Hepatocyte (in vitro differentiated cells): ENCODE data around the gene C20orf144. TPM values are rescaled to one million over a fixed set of nuclear protein-coding genes. Genes with fewer than 3 reads are reported as not detected.
A peak's percentile ranks its signal among the peaks of the same experiment; 100 is the strongest.

Source experiments
- DNase-seq: peaks from one replicate; pipeline ENCODE4 v3.0.0-alpha.2; 2016; ENCODE audit warnings: low spot score
- H2AFZ ChIP-seq: fragments of 200-600 bp; sonication (generic); 2 replicates; pipeline ENCODE4 v1.6.0; 2016; ENCODE audit warnings: antibody characterized with exemption, mild to moderate bottlenecking
- H3K27ac ChIP-seq: fragments of 200-600 bp; sonication (generic); 2 replicates; pipeline ENCODE4 v1.5.1; 2016; ENCODE audit warnings: mild to moderate bottlenecking
- H3K27me3 ChIP-seq: fragments of 200-600 bp; sonication (generic); 2 replicates; pipeline ENCODE4 v1.6.1; 2016
- H3K36me3 ChIP-seq: fragments of 200-600 bp; sonication (generic); replicated peaks from 2 replicates; pipeline ENCODE4 v1.5.1; 2016; ENCODE audit warnings: low read depth; ENCODE audit not compliant: insufficient read depth
- H3K4me1 ChIP-seq: fragments of 200-600 bp; sonication (generic); 2 replicates; pipeline ENCODE4 v1.5.1; 2016; ENCODE audit warnings: mild to moderate bottlenecking, moderate library complexity; ENCODE audit not compliant: insufficient read depth
- H3K4me2 ChIP-seq: fragments of 200-600 bp; sonication (generic); 2 replicates; pipeline ENCODE4 v1.6.0; 2016
- H3K4me3 ChIP-seq: fragments of 200-600 bp; sonication (generic); 2 replicates; pipeline ENCODE4 v1.5.1; 2016; ENCODE audit warnings: mild to moderate bottlenecking
- H3K79me2 ChIP-seq: fragments of 200-600 bp; sonication (generic); 2 replicates; pipeline ENCODE4 v1.6.0; 2017; ENCODE audit warnings: mild to moderate bottlenecking
- H3K9me2 ChIP-seq: fragments of 200-600 bp; sonication (generic); replicated peaks from 2 replicates; pipeline ENCODE4 v1.6.0; 2017; ENCODE audit warnings: mild to moderate bottlenecking; ENCODE audit not compliant: insufficient read depth
- H3K9me3 ChIP-seq: fragments of 200-600 bp; sonication (generic); 2 replicates; pipeline ENCODE4 v1.5.1; 2016; ENCODE audit warnings: low read depth, mild to moderate bottlenecking
- H4K20me1 ChIP-seq: fragments of 200-600 bp; sonication (generic); 2 replicates; pipeline ENCODE4 v1.6.0; 2016; ENCODE audit warnings: mild to moderate bottlenecking; ENCODE audit not compliant: insufficient read depth, poor library complexity, severe bottlenecking
- CTCF ChIP-seq: fragments of 200-600 bp; sonication (generic); IDR thresholded peaks from 2 replicates; pipeline ENCODE4 v1.5.1; 2016; ENCODE audit warnings: antibody characterized with exemption, mild to moderate bottlenecking; ENCODE audit not compliant: poor library complexity
- EZH2 ChIP-seq: fragments of 200-600 bp; sonication (generic); IDR thresholded peaks from 2 replicates; pipeline ENCODE4 v1.6.1; 2016; ENCODE audit warnings: antibody characterized with exemption, mild to moderate bottlenecking, borderline replicate concordance
- EZH2phosphoT487 ChIP-seq: fragments of 200-600 bp; sonication (generic); IDR thresholded peaks from one replicate; pipeline ENCODE4 v1.6.1; 2018; ENCODE audit warnings: antibody characterized with exemption, mild to moderate bottlenecking, low read depth, moderate library complexity; ENCODE audit not compliant: unreplicated experiment, severe bottlenecking
- WGBS: methylation state at CpG from one replicate; pipeline ENCODE4 v1.1.6; 2016; ENCODE audit warnings: low lambda C conversion rate; ENCODE audit errors: missing lambda C conversion rate; 5-methylcytosine and 5-hydroxymethylcytosine counted together
- polyA plus RNA-seq: library from polyadenylated mRNA; unstranded; fragments of >200 nt; fragmentation: Nextera tagmentation; extraction: Ambion mirVana; gene quantifications from 2 replicates; pipeline ENCODE4 v1.2.1, GENCODE V29; 2016
- total RNA-seq: library from RNA; depleted of rRNA; stranded (reverse); fragments of >200 nt; gene quantifications from 2 replicates; pipeline ENCODE4 v1.2.3, GENCODE V29; 2014

The C20orf144 gene
- total and polyA plus RNA-seq, 2 experiments from 2014 or later, result 0.30 to 0.46 TPM

- Histone ChIP-seq H2AFZ (no peak overlapping the region), H3K27ac (no peak overlapping the region), H4K20me1 (no peaks in the 10 kb centered on the region), H3K9me2 (no peaks in the 10 kb centered on the region), H3K4me1 (peaks cover 18% of the 10 kb centered on the region), H3K79me2 (peaks cover 10% of the 10 kb centered on the region), H3K27me3 (no peaks in the 10 kb centered on the region), H3K4me3 (no peak overlapping the region), H3K4me2 (peak overlapping the region; percentile 80), H3K36me3 (no peaks in the 10 kb centered on the region), H3K9me3 (no peaks in the 10 kb centered on the region)
- DNase-seq, result peak; percentile 82
- WGBS, result 72% methylated on average over 47 of the region's 47 CpGs
- TF ChIP-seq EZH2 (no peak), CTCF (peak; percentile 63)
These were observed 5.7 kb downstream of the C20orf144 start for GRCh38 chr20:33667676-33668465.

- no peak for TF ChIP-seq CTCF
- no peak for TF ChIP-seq EZH2phosphoT487
- TF ChIP-seq EZH2, result no peak
- Histone ChIP-seq H3K9me2 (no peaks in the 10 kb centered on the region), H3K9me3 (no peaks in the 10 kb centered on the region), H3K27ac (no peak overlapping the region), H2AFZ (no peak overlapping the region), H3K27me3 (no peaks in the 10 kb centered on the region), H3K4me1 (peaks cover 23% of the 10 kb centered on the region), H3K4me2 (peak overlapping the region; percentile 80), H3K79me2 (peaks cover 17% of the 10 kb centered on the region), H4K20me1 (no peaks in the 10 kb centered on the region), H3K4me3 (no peak overlapping the region), H3K36me3 (no peaks in the 10 kb centered on the region)
- 95% methylated on average over 13 of the region's 13 CpGs for WGBS
- no peak for DNase-seq
These were observed 6.5 kb downstream of the C20orf144 start for GRCh38 chr20:33668466-33669155.

GRCh38 chr20:33669224-33669623 is 7.1 kb downstream of the C20orf144 start:
- WGBS, result 85% methylated on average over 5 of the region's 5 CpGs
- no peak for DNase-seq
- H3K4me1 ChIP-seq, result peaks cover 19% of the 10 kb centered on the region

More at GRCh38 chr20:33669224-33669623, 7.1 kb downstream of the C20orf144 start:
- H3K9me2 ChIP-seq, result no peaks in the 10 kb centered on the region
- H3K36me3 ChIP-seq, result no peaks in the 10 kb centered on the region
- no peaks in the 10 kb centered on the region for H4K20me1 ChIP-seq
- no peak overlapping the region for H3K4me2 ChIP-seq
- H3K4me3 ChIP-seq, result no peak overlapping the region
- no peak for TF ChIP-seq CTCF
- H2AFZ ChIP-seq, result no peak overlapping the region
- H3K27me3 ChIP-seq, result no peaks in the 10 kb centered on the region
- H3K9me3 ChIP-seq, result no peaks in the 10 kb centered on the region
- H3K27ac ChIP-seq, result no peak overlapping the region
- peaks cover 22% of the 10 kb centered on the region for H3K79me2 ChIP-seq
